ENCODE results near the gene TMEM248. TPM values are rescaled to one million over a fixed set of nuclear protein-coding genes. Genes with fewer than 3 reads are reported as not detected.

The TMEM248 gene
- total RNA-seq, 1 experiment from 2014 or later = 59.3 TPM

GRCh38 chr7:66946545-66946944 is 25.5 kb downstream of the TMEM248 start:
- Histone ChIP-seq H3K9ac (ENCODE audit: low read length) (no peak overlapping the region), H3K79me2 (ENCODE audit: insufficient read depth, low read length) (peaks cover 15% of the 10 kb centered on the region; the same call in 1 of the 2 replicates), H3K4me3 (replicated peaks in 1 of 2; ENCODE audit: low read depth in 1 of 2, low read length in 2 of 2) (no peak overlapping the region), H2AFZ (ENCODE audit: low read depth, low read length, poor library complexity, severe bottlenecking) (no peak overlapping the region), H3K27me3 (ENCODE audit: insufficient read depth, low read length) (no peaks in the 10 kb centered on the region), H3K27ac (ENCODE audit: low read depth, low read length) (no peak overlapping the region), H3K4me2 (ENCODE audit: low read length) (no peak overlapping the region), H4K20me1 (ENCODE audit: insufficient read depth) (no peaks in the 10 kb centered on the region), H3K9me2 (ENCODE audit: insufficient read depth) (no peaks in the 10 kb centered on the region), H3K4me1 (ENCODE audit: control insufficient read depth in 1 of 2, insufficient read depth in 2 of 2, low read length in 2 of 2) (peaks cover 0 to 4% of the 10 kb centered on the region in 2 experiments; a peak in 3 of 4 replicates), H3K36me3 (ENCODE audit: control insufficient read depth in 1 of 2, insufficient read depth in 2 of 2, low read length in 2 of 2) (peaks cover 39 to 51% of the 10 kb centered on the region in 2 experiments), H3K9me3 (ENCODE audit: control insufficient read depth in 1 of 2, insufficient read depth in 1 of 2, low read depth in 1 of 2, low read length in 2 of 2) (no peaks in the 10 kb centered on the region)
- ATAC-seq (no peak), DNase-seq (ENCODE audit: low read depth, low spot score) (no peak)
- TF ChIP-seq SP1 (IDR thresholded peaks at IDR 0.05; ENCODE audit: low read depth) (no peak), ELF1 (IDR thresholded peaks at IDR 0.05; ENCODE audit: borderline replicate concordance, low read depth) (no peak), EGR1 (IDR thresholded peaks at IDR 0.05; ENCODE audit: low read depth) (no peak), EZH2phosphoT487 (IDR thresholded peaks at IDR 0.05; ENCODE audit: borderline replicate concordance) (no peak), FOSL1 (IDR thresholded peaks at IDR 0.05; ENCODE audit: low read depth) (no peak), TCF7L2 (IDR thresholded peaks at IDR 0.05; ENCODE audit: borderline replicate concordance, extremely low read depth, insufficient read depth, insufficient read length) (no peak), YY1 (IDR thresholded peaks at IDR 0.05; ENCODE audit: extremely low read depth, insufficient replicate concordance, low read depth, low read length) (no peak), POLR2A (IDR thresholded peaks at IDR 0.05; ENCODE audit: borderline replicate concordance, extremely low read depth, insufficient read depth, insufficient read length) (no peak), SIN3A (IDR thresholded peaks at IDR 0.05; ENCODE audit: low read depth) (no peak)
- TF ChIP-seq, protein P1, sequence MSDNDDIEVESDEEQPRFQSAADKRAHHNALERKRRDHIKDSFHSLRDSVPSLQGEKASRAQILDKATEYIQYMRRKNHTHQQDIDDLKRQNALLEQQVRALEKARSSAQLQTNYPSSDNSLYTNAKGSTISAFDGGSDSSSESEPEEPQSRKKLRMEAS (IDR thresholded peaks at IDR 0.05) = no peak
- TF ChIP-seq, protein P2, sequence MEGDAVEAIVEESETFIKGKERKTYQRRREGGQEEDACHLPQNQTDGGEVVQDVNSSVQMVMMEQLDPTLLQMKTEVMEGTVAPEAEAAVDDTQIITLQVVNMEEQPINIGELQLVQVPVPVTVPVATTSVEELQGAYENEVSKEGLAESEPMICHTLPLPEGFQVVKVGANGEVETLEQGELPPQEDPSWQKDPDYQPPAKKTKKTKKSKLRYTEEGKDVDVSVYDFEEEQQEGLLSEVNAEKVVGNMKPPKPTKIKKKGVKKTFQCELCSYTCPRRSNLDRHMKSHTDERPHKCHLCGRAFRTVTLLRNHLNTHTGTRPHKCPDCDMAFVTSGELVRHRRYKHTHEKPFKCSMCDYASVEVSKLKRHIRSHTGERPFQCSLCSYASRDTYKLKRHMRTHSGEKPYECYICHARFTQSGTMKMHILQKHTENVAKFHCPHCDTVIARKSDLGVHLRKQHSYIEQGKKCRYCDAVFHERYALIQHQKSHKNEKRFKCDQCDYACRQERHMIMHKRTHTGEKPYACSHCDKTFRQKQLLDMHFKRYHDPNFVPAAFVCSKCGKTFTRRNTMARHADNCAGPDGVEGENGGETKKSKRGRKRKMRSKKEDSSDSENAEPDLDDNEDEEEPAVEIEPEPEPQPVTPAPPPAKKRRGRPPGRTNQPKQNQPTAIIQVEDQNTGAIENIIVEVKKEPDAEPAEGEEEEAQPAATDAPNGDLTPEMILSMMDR (IDR thresholded peaks at IDR 0.05 in 2 of 3, conservative IDR thresholded peaks at IDR 0.05 in 1 of 3; ENCODE audit: borderline replicate concordance in 1 of 3, insufficient read depth in 1 of 3, low read depth in 2 of 3, low read length in 2 of 3) = no peak
- TF ChIP-seq, protein P3, sequence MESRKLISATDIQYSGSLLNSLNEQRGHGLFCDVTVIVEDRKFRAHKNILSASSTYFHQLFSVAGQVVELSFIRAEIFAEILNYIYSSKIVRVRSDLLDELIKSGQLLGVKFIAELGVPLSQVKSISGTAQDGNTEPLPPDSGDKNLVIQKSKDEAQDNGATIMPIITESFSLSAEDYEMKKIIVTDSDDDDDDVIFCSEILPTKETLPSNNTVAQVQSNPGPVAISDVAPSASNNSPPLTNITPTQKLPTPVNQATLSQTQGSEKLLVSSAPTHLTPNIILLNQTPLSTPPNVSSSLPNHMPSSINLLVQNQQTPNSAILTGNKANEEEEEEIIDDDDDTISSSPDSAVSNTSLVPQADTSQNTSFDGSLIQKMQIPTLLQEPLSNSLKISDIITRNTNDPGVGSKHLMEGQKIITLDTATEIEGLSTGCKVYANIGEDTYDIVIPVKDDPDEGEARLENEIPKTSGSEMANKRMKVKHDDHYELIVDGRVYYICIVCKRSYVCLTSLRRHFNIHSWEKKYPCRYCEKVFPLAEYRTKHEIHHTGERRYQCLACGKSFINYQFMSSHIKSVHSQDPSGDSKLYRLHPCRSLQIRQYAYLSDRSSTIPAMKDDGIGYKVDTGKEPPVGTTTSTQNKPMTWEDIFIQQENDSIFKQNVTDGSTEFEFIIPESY (IDR thresholded peaks at IDR 0.05; ENCODE audit: extremely low read depth, insufficient replicate concordance, low read length) = no peak
- no TSS peak for BruUV-seq (replicated peaks)
- ChIA-PET POLR2A (no interaction called here), RAD21 (ENCODE audit: low non-redundant PET in 1 of 2, low total read pairs in 2 of 2, uncharacterized antibody in 2 of 2, unreplicated experiment in 2 of 2) (no interaction called here), CTCF (no interaction called here)
- intact Hi-C loops (cut with micrococcal nuclease) = no loop called here
